ENCODE data around the gene KCNIP4.

DNA sequence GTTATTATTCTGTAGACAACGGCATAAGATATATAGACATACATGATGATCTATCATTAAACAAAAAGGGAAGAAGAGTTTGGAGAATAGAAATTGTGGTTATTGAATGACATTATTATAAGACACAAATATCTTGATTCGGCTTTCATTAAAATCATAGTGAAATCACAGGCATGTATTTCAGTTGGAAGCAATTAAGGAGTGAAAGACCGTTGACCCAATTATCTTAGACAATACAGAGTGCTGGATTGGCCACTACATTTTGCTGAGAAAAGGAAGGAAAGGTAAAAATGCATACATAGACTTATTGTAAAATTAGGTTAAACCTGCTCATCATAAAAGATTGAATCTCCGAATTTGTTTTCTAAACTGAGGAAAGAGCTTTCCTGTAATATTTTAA lies 209.8 kb downstream of the KCNIP4 start:
- no peak for TF ChIP-seq EZH2 (IDR thresholded peaks at IDR 0.05; ENCODE audit: borderline replicate concordance, low read depth, low read length, severe bottlenecking)
- TF ChIP-seq, protein P1, sequence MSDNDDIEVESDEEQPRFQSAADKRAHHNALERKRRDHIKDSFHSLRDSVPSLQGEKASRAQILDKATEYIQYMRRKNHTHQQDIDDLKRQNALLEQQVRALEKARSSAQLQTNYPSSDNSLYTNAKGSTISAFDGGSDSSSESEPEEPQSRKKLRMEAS (IDR thresholded peaks at IDR 0.05; ENCODE audit: insufficient read depth, insufficient read length), result no peak

Data from endothelial cell of umbilical vein (primary cell).